Effector memory CD4-positive, alpha-beta T cell (primary cell): ENCODE data around the gene STX8.
"Not testable (repeated sequence)": the region's sequence is repeated elsewhere in the genome, so short reads cannot be mapped to it uniquely, and the experiment has no call there.

ENCODE experiments used
- DNase-seq, 3 donors: peaks; one replicate each; pipeline ENCODE4 v3.0.0-alpha.2; 2020
- H3K27ac ChIP-seq: 2 replicates; pipeline ENCODE4 v1.7.0; 2013; ENCODE audit warnings: mild to moderate bottlenecking, low read length, moderate library complexity; ENCODE audit not compliant: insufficient read depth, poor library complexity, severe bottlenecking
- H3K27me3 ChIP-seq: replicated peaks from 2 replicates; pipeline ENCODE4 v1.7.0; 2013; ENCODE audit warnings: mild to moderate bottlenecking, low read length; ENCODE audit not compliant: insufficient read depth, control insufficient read depth, poor library complexity, severe bottlenecking
- H3K36me3 ChIP-seq: 2 replicates; pipeline ENCODE4 v1.7.0; 2013; ENCODE audit warnings: mild to moderate bottlenecking, low read length, moderate library complexity; ENCODE audit not compliant: control insufficient read depth, insufficient read depth
- H3K4me1 ChIP-seq: 2 replicates; pipeline ENCODE4 v1.7.0; 2013; ENCODE audit warnings: low read length, mild to moderate bottlenecking; ENCODE audit not compliant: control insufficient read depth, insufficient read depth, poor library complexity, severe bottlenecking
- H3K4me3 ChIP-seq: 2 replicates; pipeline ENCODE4 v1.7.0; 2013; ENCODE audit warnings: low read length, low read depth, mild to moderate bottlenecking; ENCODE audit not compliant: insufficient read depth, poor library complexity, severe bottlenecking
- H3K9me3 ChIP-seq: 2 replicates; pipeline ENCODE4 v1.7.0; 2013; ENCODE audit warnings: mild to moderate bottlenecking, low read length, moderate library complexity; ENCODE audit not compliant: control insufficient read depth

Gene STX8

DNA sequence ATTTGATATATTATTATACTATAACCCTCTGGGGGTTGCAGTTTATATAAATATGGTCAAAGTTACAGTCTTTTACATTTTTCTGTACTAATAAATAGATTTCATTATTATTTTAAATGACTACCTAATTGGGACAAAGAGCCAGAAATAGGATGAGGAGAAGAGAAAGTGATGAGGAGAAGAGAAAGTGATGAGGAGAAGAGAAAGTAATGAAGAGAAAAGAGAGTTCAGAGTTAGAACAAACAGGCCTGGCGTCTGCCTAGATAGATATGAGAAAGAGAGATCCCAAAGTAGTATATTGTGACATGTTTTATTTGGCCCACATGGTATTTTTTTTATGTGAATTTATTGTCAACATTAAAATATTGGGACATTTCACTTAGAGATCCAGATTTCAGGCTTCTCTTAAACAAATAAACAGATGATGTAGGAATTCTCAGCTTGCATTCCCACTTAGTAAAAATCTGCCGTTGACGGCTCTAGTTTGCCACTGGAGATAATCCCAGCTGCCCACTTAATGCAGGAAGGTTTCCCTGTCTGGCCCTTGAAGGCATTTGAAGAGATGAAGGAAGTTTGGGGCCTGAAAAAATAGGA lies 210.7 kb downstream of the STX8 start:
- H3K27ac ChIP-seq: no peak overlapping the region
- no peak for DNase-seq

DNA sequence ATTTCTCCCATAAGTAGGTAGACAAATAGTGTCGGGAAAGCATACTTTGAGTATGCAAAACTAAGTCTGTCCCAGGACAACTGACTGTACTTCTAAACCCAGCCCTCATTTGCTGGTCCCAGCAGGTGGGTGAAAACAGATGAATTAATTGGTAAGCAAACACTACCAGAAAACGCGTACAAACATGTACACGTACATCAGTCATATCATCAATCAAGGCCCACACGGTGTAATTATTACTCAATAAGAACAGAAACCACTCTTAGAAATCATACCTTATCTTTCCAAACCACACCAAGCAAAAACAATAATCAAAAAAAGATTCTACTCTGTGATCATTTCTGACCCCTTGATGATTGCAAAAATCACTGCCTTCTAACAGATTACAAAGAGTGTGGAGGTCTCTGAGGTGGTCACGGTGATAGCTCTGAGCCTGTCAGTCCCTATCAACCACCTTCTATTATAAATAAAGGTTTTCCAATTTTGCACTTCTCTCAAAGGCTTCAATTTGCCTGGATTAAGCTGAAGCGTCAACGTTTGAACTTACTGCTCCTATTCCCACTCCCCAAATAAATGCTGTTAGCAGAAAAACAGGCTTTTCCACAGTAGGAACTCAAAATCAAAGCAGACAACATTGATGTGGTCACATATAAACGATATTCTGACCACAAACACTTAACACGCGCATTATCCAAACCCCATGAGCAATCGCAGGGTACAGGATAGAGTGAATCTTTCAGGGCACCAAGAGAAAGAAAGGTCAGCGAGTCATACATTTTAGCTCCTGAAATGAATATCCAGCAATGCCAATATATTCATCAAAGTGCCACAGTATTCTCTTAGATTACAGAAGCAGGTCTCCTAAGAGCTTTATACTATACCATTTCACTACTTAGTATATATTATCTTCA lies 211.9 kb downstream of the STX8 start:
- no peak for DNase-seq
- H3K9me3 ChIP-seq: no peaks in the 10 kb centered on the region
- H3K4me3 ChIP-seq: no peak overlapping the region

More for the DNA sequence above, 210.7 kb downstream of the STX8 start:
- H3K27me3 ChIP-seq: no peaks in the 10 kb centered on the region
- H3K4me3 ChIP-seq: no peak overlapping the region
- H3K9me3 ChIP-seq: no peaks in the 10 kb centered on the region
- H3K4me1 ChIP-seq: no peaks in the 10 kb centered on the region
- no peaks in the 10 kb centered on the region for H3K36me3 ChIP-seq

GRCh38 chr17:9361188-9361955 lies 214.2 kb downstream of the STX8 start:
- Histone ChIP-seq H3K4me1 (no peaks in the 10 kb centered on the region), H3K4me3 (no peak overlapping the region), H3K27me3 (no peaks in the 10 kb centered on the region), H3K27ac (no peak overlapping the region), H3K9me3 (no peaks in the 10 kb centered on the region), H3K36me3 (no peaks in the 10 kb centered on the region)
- DNase-seq: no peak

More for the DNA sequence above, 211.9 kb downstream of the STX8 start:
- H3K27ac ChIP-seq: no peak overlapping the region
- no peaks in the 10 kb centered on the region for H3K27me3 ChIP-seq
- no peaks in the 10 kb centered on the region for H3K36me3 ChIP-seq
- H3K4me1 ChIP-seq: no peaks in the 10 kb centered on the region

DNA sequence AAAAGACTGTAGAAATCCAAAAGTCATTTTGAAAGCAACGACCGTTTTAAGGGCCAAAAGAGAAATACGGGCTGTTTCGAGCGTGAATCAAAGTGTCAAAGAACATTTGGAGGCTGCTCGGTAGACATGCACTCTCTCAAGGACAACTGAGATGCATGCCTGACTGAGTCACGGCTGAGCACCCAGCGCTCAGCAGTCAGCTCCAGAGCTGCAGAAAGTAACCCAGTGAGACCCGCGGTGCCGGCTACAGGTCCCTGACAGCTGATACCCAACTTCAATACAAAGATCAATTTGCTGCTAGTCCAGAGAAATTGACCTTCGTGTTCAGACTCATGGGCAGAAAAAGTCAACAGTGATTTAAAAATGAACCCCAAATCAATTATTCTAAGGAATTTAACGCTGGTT lies 214.9 kb downstream of the STX8 start:
- H3K27me3 ChIP-seq: no peaks in the 10 kb centered on the region
- H3K4me1 ChIP-seq: no peaks in the 10 kb centered on the region
- H3K36me3 ChIP-seq: no peaks in the 10 kb centered on the region
- DNase-seq: no peak
- H3K27ac ChIP-seq: no peak overlapping the region
- H3K9me3 ChIP-seq: no peaks in the 10 kb centered on the region
- no peak overlapping the region for H3K4me3 ChIP-seq

- H3K27me3 ChIP-seq: no peaks in the 10 kb centered on the region
- no peaks in the 10 kb centered on the region for H3K9me3 ChIP-seq
- no peak overlapping the region for H3K4me3 ChIP-seq
- H3K27ac ChIP-seq: no peak overlapping the region
- no peak for DNase-seq
- H3K4me1 ChIP-seq: no peaks in the 10 kb centered on the region
- H3K36me3 ChIP-seq: no peaks in the 10 kb centered on the region
These were observed 219.1 kb downstream of the STX8 start for GRCh38 chr17:9356488-9356911.

GRCh38 chr17:9355846-9356245 lies 219.8 kb downstream of the STX8 start:
- Histone ChIP-seq H3K27ac (no peak overlapping the region), H3K4me1 (no peaks in the 10 kb centered on the region), H3K4me3 (no peak overlapping the region)

DNA sequence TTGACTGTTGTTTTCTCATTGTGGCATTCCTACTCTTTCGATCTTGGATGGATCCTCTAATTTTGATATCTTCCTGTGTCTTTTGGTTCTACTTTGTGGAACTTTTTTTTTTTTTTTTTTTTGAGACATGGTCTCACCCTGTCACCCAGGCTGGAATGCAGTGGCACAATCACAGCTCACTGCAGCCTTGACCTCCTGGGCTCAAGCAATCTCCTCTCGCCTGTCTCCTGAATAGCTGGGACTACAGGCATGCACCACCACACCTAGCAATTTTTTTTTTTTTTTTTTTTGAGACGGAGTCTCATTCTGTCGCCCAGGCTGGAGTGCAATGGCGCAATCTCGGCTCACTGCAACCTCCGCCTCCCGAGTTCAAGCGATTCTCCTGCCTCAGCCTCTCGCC lies 220.4 kb downstream of the STX8 start:
- DNase-seq, H3K4me3 ChIP-seq, H3K9me3 ChIP-seq, H3K27me3 ChIP-seq, H3K36me3 ChIP-seq, H3K27ac ChIP-seq, H3K4me1 ChIP-seq: not testable (repeated sequence)

More at GRCh38 chr17:9355846-9356245, 219.8 kb downstream of the STX8 start:
- Histone ChIP-seq H3K36me3 (no peaks in the 10 kb centered on the region), H3K27me3 (no peaks in the 10 kb centered on the region), H3K9me3 (no peaks in the 10 kb centered on the region)
- DNase-seq: no peak

DNA sequence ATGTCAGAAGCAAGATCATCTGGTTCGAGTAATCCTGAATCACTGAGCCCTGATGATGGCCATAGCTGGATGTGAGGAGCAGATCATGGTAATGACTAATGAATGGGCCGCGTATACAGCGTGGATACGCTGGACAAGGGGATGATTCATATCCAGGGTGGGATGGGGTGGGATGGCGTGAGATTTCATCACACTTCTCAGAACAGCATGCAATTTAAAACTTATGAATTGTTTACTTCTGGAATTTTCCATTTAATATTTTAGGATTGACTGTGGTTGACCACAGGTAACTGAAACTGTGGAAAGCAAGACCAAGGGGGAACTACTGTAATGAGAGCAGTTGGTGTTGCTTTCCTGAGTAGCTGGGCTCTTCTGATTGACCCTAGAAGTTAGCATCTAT lies 225.5 kb downstream of the STX8 start:
- no peaks in the 10 kb centered on the region for H3K27me3 ChIP-seq
- no peak for DNase-seq
- H3K4me3 ChIP-seq: no peak overlapping the region
- no peak overlapping the region for H3K27ac ChIP-seq
- H3K4me1 ChIP-seq: no peaks in the 10 kb centered on the region
- no peaks in the 10 kb centered on the region for H3K36me3 ChIP-seq
- no peaks in the 10 kb centered on the region for H3K9me3 ChIP-seq

GRCh38 chr17:9346296-9346926 lies 229.2 kb downstream of the STX8 start:
- Histone ChIP-seq H3K9me3 (no peaks in the 10 kb centered on the region), H3K27me3 (no peaks in the 10 kb centered on the region), H3K36me3 (no peaks in the 10 kb centered on the region), H3K27ac (no peak overlapping the region), H3K4me1 (no peaks in the 10 kb centered on the region), H3K4me3 (no peak overlapping the region)
- no peak for DNase-seq
